ENCODE measurements around the gene FBXO22. TPM values are rescaled to one million over a fixed set of nuclear protein-coding genes. Genes with fewer than 3 reads are reported as not detected.

FBXO22 gene
- total and polyA plus RNA-seq, 9 donors = 11.5 to 24.3 (median 20.0) TPM

DNA sequence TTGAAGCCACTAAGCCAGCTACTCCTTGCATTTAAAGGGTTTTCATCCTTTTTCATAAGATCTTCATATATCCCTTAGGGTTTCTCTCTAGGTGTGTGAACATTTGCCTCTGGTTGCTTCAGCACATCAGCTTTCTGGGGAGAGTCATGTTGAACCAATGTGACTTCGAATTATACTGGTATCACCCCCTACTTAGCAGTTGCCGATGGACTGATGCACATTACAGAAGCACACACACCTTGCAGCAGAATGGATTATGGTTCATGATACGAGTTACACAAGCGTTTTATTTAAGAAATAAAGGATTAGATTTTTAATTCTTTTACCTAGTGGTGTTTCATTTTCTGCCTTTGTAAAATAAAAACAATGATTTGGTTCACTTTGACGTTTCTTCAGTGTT, 39.6 kb downstream of the FBXO22 start:
- Histone ChIP-seq H3K27me3 (no peaks in the 10 kb centered on the region), H3K36me3 (no peaks in the 10 kb centered on the region), H3K27ac (no peak overlapping the region), H3K9me3 (no peaks in the 10 kb centered on the region), H3K4me1 (ENCODE audit: insufficient read depth) (no peaks in the 10 kb centered on the region), H3K4me3 (no peak overlapping the region)
- TF ChIP-seq, protein P1, sequence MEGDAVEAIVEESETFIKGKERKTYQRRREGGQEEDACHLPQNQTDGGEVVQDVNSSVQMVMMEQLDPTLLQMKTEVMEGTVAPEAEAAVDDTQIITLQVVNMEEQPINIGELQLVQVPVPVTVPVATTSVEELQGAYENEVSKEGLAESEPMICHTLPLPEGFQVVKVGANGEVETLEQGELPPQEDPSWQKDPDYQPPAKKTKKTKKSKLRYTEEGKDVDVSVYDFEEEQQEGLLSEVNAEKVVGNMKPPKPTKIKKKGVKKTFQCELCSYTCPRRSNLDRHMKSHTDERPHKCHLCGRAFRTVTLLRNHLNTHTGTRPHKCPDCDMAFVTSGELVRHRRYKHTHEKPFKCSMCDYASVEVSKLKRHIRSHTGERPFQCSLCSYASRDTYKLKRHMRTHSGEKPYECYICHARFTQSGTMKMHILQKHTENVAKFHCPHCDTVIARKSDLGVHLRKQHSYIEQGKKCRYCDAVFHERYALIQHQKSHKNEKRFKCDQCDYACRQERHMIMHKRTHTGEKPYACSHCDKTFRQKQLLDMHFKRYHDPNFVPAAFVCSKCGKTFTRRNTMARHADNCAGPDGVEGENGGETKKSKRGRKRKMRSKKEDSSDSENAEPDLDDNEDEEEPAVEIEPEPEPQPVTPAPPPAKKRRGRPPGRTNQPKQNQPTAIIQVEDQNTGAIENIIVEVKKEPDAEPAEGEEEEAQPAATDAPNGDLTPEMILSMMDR (IDR thresholded peaks at IDR 0.05) = no peak
- TF ChIP-seq EP300 (IDR thresholded peaks at IDR 0.05) (no peak), POLR2A (IDR thresholded peaks at IDR 0.05) (no peak)
- intact Hi-C loops (cut with DNase I) = no loop called here
- WGBS, 3 donors = 54 to 74% (median 57%) methylated on average over 5 of the region's 5 CpGs
- no peak for DNase-seq

DNA sequence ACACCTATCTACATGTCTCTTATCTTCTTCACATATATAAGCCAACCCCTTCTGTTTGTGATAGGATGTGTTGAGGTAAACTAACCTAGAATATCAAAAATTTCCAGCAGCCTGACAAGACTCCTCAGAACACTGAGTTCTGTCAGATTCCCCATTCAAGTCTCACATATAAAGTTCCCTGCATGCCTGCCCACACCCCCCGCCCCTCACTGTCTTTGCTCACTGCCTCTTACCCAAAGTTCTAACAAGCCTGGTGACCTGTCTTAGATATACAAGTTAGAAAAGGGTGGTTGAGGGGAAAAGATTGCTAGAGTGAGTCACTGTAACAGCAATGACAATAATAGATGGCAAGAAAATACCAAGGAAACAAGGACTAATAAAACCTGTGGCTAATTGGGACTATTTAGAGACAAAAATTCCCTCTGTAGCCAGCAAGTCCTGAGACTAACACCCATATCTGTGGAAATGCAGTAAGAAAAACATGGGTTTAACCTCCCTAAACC, 40.1 kb downstream of the FBXO22 start:
- Histone ChIP-seq H3K27ac (no peak overlapping the region), H3K4me3 (no peak overlapping the region), H3K36me3 (no peaks in the 10 kb centered on the region), H3K9me3 (no peaks in the 10 kb centered on the region), H3K27me3 (no peaks in the 10 kb centered on the region), H3K4me1 (ENCODE audit: insufficient read depth) (no peaks in the 10 kb centered on the region)
- TF ChIP-seq POLR2A (IDR thresholded peaks at IDR 0.05) = no peak
- TF ChIP-seq, protein P1 (IDR thresholded peaks at IDR 0.05) = no peak
- intact Hi-C loops (cut with DNase I) = no loop called here
- 45 to 56% (median 45%) methylated on average over 1 of the region's 1 CpG for WGBS, 3 donors
- no peak for DNase-seq

DNA sequence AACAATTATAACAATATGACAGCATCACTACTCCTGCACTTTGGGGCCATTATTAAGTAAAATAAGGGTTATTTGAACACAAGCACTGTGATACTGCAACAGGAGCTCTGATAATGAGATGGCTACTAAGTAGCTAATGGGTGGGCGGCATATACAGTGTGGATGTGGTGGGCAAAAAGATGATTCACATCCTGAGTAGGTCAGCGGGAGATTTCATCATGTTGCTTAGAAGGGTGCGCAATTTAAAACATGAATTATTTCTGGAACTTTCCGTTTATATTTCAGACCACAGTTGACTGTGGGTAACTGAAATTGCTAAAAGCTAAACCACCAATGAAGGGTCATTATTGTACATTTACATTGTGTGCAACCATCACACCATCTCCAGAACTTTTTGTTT, 42.3 kb downstream of the FBXO22 start:
- Histone ChIP-seq H3K36me3 (no peaks in the 10 kb centered on the region), H3K9me3 (no peaks in the 10 kb centered on the region), H3K27me3 (no peaks in the 10 kb centered on the region), H3K4me1 (ENCODE audit: insufficient read depth) (no peaks in the 10 kb centered on the region), H3K4me3 (no peak overlapping the region), H3K27ac (no peak overlapping the region)
- TF ChIP-seq, protein P1 (IDR thresholded peaks at IDR 0.05) = no peak
- no peak for TF ChIP-seq POLR2A (IDR thresholded peaks at IDR 0.05)
- intact Hi-C loops (cut with DNase I) = no loop called here
- no peak for DNase-seq
- WGBS, 3 donors = 79 to 87% (median 79%) methylated on average over 4 of the region's 4 CpGs

GRCh38 chr15:75947092-75947491, 43.4 kb downstream of the FBXO22 start:
- 35 to 52% (median 40%) methylated on average over 1 of the region's 1 CpG for WGBS, 3 donors
- Histone ChIP-seq H3K4me3 (no peak overlapping the region), H3K36me3 (no peaks in the 10 kb centered on the region), H3K9me3 (no peaks in the 10 kb centered on the region), H3K4me1 (ENCODE audit: insufficient read depth) (no peaks in the 10 kb centered on the region), H3K27ac (no peak overlapping the region), H3K27me3 (no peaks in the 10 kb centered on the region)
- DNase-seq = no peak
- intact Hi-C loops (cut with DNase I) = no loop called here
- TF ChIP-seq EP300 (IDR thresholded peaks at IDR 0.05) (no peak), POLR2A (IDR thresholded peaks at IDR 0.05) (no peak)
- TF ChIP-seq, protein P1 (IDR thresholded peaks at IDR 0.05) = no peak

All from ovary (tissue), 9 donors.